Hematopoietic multipotent progenitor cell treated with erythropoietin and hydrocortisone succinate and interleukin-3 and kit ligand, for 17 days (in vitro differentiated cells): ENCODE measurements around the gene COL23A1.

Source experiments
- DNase-seq: peaks from one replicate; pipeline ENCODE4 v3.0.0-alpha.2; 2015; ENCODE audit warnings: low spot score

COL23A1 gene

GRCh38 chr5:178434851-178435250 lies 155.3 kb downstream of the COL23A1 start:
- DNase-seq, result no peak

GRCh38 chr5:178434016-178434761 lies 156.0 kb downstream of the COL23A1 start:
- no peak for DNase-seq

- no peak for DNase-seq
Observed at GRCh38 chr5:178433273-178433775, 156.9 kb downstream of the COL23A1 start.

- DNase-seq, result no peak
Observed at GRCh38 chr5:178432421-178433272, 157.5 kb downstream of the COL23A1 start.

- DNase-seq, result no peak
Observed at GRCh38 chr5:178431782-178432165, 158.4 kb downstream of the COL23A1 start.

- no peak for DNase-seq
Observed at GRCh38 chr5:178431063-178431781, 159.0 kb downstream of the COL23A1 start.

- no peak for DNase-seq
Observed at GRCh38 chr5:178430186-178431062, 159.8 kb downstream of the COL23A1 start.

GRCh38 chr5:178429491-178430185 lies 160.6 kb downstream of the COL23A1 start:
- no peak for DNase-seq

GRCh38 chr5:178429156-178429468 lies 161.1 kb downstream of the COL23A1 start:
- DNase-seq, result no peak

GRCh38 chr5:178428341-178429155 lies 161.6 kb downstream of the COL23A1 start:
- no peak for DNase-seq

GRCh38 chr5:178427576-178428197 lies 162.5 kb downstream of the COL23A1 start:
- no peak for DNase-seq

- no peak for DNase-seq
Observed at GRCh38 chr5:178426326-178427130, 163.7 kb downstream of the COL23A1 start.

GRCh38 chr5:178425621-178426068 lies 164.5 kb downstream of the COL23A1 start:
- no peak for DNase-seq

- no peak for DNase-seq
Observed at GRCh38 chr5:178424810-178425177, 165.4 kb downstream of the COL23A1 start.

GRCh38 chr5:178423901-178424809 lies 166.0 kb downstream of the COL23A1 start:
- no peak for DNase-seq

- no peak for DNase-seq
Observed at GRCh38 chr5:178423431-178423830, 166.8 kb downstream of the COL23A1 start.

- DNase-seq, result no peak
Observed at GRCh38 chr5:178422400-178422775, 167.8 kb downstream of the COL23A1 start.
